SH-SY5Y (cell line): Measurements from ENCODE around the gene CHD3.

ENCODE experiments used
- GATA2 ChIP-seq: IDR thresholded peaks from 2 replicates; pipeline ENCODE4 v1.6.1; 2011; ENCODE audit warnings: mild to moderate bottlenecking, low read depth, low read length
- GATA3 ChIP-seq: IDR thresholded peaks from 2 replicates; pipeline ENCODE4 v1.6.1; 2011; ENCODE audit warnings: low read depth, mild to moderate bottlenecking, low read length, moderate library complexity

The CHD3 gene

DNA sequence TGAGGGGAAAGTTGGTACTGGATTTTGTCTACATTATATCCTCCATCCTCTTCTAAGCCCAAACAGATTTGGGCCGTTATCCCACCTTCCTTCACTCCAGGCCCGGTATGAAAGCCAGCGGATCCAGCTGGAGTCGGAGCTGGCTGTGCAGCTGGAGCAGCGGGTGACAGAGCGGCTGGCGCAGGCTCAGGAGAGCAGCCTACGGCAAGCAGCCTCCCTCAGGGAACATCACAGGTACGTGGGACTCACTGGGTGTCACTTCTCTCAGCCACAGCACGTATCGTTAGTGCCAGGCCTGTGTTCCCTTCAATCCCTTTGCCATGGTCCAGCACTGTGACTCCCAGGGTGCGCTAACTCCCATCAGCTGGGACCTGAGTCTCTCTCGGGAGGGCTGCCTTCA is 54.7 kb downstream of the CHD3 start:
- TF ChIP-seq GATA2 (no peak), GATA3 (no peak)

DNA sequence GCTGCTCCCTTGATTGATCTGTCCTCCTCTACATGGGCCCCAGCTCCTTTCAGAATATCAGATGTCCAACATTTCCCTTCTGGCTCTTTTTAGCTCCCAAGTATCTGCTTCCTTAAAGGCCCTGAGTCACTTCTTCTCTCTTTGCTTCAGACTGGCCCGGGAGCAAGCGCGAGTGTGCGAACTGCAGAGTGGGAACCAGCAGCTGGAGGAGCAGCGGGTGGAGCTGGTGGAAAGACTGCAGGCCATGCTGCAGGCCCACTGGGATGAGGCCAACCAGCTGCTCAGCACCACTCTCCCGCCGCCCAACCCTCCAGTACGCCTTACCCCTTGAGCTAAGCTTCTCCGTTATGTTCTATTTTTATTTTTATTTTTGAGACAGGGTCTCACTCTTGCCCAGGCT is 55.7 kb downstream of the CHD3 start:
- TF ChIP-seq GATA3 (no peak), GATA2 (no peak)

DNA sequence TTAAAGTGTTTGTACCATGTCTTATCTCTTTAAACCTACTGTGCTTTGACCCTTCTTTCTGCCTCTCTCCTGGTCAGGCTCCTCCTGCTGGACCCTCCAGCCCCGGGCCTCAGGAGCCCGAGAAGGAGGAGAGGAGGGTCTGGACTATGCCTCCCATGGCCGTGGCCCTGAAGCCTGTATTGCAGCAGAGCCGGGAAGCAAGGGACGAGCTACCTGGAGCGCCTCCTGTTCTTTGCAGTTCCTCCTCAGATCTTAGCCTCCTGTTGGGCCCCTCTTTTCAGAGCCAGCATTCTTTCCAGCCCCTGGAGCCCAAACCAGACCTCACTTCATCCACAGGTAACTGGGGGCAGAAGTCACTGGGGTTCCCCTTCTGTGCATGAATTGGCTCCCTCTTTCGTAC is 57.1 kb downstream of the CHD3 start:
- TF ChIP-seq GATA2 (no peak), GATA3 (no peak)

DNA sequence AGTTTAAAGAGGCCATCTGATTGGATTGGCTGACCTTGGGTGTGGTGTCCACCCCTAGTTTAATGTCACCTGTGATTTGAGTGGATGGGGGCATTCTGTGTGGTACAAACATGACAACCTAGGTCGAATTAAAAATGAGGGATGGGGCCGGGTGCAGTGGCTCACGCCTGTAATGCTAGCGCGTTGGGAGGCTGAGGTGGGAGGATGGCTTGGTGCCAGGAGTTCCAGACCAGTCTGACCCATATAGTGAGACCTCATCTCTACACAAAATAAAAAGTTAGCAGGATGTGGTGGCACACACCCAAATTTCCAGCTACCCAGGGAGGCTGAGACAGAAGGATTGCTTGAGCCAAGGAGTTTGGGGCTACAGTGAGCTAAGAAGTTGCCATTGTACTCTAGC is 57.9 kb downstream of the CHD3 start:
- no peak for TF ChIP-seq GATA2
- TF ChIP-seq GATA3 = no peak

DNA sequence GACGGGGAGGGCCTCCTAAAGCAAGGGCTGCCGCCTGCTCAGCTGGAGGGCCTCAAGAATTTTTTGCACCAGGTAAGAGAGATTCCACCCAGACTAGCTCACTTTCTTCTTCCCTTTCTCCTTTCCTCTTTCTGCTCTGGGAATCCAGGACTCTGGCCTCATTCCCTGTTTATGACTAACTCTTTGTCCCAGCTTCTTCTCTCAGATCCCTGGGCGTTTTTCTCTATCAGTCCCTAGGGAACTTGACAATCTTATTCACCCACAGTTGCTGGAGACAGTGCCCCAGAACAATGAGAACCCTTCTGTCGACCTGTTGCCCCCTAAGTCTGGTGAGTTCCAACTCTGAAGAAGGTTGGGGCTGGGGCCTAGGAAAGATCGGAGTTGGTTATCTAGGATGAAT is 59.1 kb downstream of the CHD3 start:
- TF ChIP-seq GATA3 = no peak
- TF ChIP-seq GATA2 = no peak

DNA sequence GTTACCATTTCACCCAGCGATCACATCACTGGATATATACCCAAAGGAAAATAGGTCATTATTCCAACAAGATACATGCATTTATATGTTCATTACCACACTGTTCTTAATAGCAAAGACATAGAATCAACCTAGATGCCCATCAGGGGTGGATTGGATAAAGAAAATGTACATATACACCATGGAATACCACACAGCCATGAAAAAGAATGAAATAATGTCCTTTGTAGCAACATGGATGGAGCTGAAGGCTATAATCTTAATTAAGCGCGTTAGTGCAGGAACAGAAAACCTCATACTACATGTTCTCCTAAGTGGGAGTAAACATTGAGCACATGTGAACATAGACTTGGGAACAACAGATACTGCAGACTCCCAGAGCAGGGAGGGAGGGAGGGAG is 62.0 kb downstream of the CHD3 start:
- TF ChIP-seq GATA2 (no peak), GATA3 (no peak)

DNA sequence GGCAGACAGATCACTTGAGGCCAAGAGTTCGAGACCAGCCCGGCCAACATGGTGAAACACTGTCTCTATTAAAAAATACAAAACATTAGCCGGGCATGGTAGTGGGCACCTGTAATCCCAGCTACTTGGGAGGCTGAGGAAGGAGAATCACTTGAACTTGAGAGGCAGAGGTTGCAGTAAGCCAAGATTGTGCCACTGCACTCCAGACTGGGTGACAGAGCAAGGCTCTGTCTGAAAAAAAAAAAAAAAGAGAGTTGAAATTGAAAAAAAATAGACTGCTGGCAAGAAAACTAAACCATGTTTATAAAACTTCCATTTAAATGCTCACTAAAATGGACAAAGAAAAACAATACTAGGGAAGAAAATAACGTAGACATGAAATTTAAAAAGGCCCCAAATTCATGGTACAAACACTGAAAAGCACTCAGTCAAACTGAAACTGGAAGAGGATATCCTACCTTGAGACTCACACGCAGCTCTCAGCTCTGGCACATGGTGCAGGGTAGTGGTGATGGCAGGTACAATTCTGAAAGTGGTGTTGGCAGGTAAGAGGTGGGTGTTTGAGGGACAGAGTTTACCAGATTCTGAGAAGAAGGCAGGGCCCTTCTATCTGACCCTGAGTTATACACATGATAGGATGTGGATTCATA is 62.7 kb downstream of the CHD3 start:
- TF ChIP-seq GATA3 (no peak), GATA2 (no peak)

DNA sequence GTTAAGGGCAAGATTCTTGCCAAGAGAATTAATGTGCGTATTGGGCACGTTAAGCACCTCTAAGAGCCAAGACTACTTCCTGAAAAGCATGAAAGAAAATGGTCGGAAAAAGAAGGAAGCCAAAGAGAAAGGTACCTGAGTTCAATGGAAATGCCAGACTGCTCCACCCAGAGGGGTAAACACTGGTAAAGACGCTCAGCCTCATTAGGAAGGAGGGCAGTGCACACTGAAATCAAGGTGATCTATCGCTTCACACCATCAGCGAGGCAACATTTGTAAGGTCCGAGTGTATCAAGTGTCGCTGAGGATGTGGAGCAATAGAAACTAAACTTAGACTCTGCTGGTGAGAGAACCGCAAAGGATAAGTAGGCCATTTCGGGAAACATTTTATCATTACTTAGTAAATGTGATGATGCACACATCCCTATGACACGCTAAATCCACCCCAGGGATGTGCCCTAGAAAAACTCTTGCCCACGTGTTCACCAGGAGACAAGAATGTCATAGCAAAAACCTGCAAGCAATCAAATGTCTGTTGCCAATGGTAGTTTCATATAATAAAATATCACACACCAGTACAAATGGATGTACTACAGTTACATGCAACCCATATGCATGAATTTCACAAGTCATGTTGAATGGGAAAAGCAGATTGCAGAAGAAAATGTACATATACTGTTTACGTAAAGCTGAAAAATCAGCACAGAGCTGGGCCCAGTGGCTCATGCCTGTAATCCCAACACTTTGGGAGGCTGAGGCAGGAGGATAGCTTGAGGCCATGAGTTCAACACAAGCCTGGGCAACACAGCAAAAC is 67.0 kb downstream of the CHD3 start:
- no peak for TF ChIP-seq GATA3
- no peak for TF ChIP-seq GATA2

DNA sequence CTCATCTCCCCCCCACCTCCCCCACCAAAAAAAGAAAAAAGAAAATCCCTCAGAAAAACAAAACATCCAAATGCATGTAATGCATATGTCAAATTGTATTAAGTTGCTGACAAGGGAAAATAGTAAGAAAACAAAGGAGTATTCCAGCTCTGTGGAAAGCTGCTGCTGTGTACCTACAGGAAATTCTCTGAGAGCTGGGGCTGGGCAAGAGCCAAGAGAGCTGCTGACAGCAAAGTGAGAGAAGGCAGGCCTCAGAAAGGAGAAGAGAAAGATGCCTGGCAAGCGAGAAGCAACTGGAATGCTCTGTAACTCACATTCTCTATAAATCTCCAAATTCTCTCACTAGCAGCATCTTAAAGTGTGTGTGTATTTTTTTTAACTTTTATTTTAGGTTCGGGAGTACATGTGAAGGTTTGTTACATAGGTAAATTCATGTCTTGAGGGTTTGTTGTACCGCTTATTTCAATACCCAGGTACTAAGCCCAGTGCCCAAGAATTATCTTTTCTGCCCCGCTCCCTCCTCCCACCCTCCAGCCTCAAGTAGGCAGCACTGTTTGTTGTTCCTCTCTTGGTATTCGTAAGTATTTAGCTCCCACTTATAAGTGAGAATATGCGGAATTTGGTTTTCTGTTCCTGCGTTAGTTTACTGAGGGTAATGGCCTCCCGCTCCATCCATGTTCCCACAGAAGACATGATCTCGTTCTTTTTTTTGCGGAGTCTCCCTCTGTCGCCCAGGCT is 67.8 kb downstream of the CHD3 start:
- TF ChIP-seq GATA2 = no peak
- TF ChIP-seq GATA3 = no peak

DNA sequence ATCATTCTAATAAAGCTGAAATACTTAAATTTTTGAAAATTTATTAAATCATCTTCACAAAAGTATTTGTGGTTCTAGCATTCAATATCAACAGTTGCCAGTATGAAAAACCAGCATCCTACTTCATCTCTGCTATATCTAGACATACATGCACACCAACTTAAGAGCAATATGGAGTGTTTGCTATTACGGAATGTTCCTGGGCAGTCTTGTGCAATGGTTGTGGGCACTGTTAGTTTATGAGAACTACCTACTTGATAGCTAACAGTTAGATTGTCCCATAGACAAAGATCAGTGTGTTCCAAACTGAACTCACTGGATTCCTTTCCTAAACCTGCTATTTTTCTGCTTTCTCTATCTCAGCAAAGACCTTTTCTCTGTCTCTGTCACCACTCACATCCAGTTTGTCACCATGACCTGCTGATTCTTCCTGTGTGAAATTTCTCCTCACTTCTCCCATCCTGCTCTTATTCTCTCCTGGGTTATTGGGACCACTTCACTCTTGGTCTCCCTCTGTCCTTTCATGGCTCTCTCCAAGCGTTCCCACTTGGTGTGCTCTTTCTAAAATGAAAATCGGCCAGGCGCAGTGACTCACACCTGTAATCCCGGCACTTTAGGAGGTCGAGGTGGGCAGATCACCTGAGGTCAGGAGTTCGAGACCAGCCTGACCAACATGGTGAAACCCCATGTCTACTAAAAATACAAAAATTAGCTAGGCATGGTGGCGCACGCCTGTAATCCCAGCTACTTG is 71.1 kb downstream of the CHD3 start:
- TF ChIP-seq GATA3 (no peak), GATA2 (no peak)

DNA sequence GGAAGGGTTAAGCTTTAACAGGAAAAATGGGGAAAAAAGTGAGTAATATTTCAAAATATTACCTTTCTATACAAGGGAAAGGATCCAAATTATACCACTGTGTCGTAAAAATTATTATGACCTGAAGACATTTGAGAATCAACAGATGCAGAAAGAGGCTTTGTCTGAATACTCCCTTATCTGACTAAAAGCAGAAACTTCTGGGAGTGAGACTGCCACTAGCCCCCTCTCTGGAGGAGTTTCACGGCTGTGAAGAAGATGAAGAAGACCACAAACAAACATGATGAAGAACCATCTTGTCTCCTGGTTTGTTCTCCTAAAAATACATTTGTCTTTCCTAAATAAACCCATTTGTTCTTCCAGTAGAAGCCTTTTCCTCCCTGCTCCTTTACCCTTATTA is 72.8 kb downstream of the CHD3 start:
- no peak for TF ChIP-seq GATA2
